K562 (cell line): Measurements from ENCODE around the gene SFTPB.

Experiments used
- ZNF217 ChIP-seq: sonication (generic); formaldehyde crosslinking; IDR thresholded peaks from 2 replicates; pipeline ENCODE4 v1.8.0; 2022; ENCODE audit warnings: mild to moderate bottlenecking, missing genetic modification reagents
- TF ChIP-seq, protein P1 (sequence below): fragments of 200-600 bp; sonication (generic); IDR thresholded peaks from one replicate; pipeline ENCODE4 v1.6.1; 2012; ENCODE audit warnings: mild to moderate bottlenecking, low read depth, low read length, inconsistent platforms

DNA sequence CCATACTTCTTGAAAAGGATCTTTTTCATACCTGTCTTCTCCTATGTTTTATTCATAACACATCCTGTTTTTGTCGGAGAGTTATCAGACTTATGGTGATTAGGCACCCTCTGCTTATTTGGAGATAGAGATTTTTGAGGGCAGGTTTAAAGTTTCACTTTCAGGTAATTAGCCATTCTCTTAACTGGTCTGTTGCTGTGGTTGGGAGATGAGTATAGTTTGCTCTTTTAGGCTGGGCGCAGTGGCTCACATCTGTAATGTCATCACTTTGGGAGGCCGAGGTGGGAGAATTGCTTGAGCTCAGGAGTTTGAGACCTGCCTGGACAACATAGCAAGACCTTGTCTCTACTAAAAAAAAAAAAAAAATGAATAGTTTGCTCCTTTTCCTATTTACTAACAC, 25.3 kb downstream of the SFTPB start:
- no peak for TF ChIP-seq ZNF217 (CRISPR knock-in tag)
- TF ChIP-seq, protein P1, sequence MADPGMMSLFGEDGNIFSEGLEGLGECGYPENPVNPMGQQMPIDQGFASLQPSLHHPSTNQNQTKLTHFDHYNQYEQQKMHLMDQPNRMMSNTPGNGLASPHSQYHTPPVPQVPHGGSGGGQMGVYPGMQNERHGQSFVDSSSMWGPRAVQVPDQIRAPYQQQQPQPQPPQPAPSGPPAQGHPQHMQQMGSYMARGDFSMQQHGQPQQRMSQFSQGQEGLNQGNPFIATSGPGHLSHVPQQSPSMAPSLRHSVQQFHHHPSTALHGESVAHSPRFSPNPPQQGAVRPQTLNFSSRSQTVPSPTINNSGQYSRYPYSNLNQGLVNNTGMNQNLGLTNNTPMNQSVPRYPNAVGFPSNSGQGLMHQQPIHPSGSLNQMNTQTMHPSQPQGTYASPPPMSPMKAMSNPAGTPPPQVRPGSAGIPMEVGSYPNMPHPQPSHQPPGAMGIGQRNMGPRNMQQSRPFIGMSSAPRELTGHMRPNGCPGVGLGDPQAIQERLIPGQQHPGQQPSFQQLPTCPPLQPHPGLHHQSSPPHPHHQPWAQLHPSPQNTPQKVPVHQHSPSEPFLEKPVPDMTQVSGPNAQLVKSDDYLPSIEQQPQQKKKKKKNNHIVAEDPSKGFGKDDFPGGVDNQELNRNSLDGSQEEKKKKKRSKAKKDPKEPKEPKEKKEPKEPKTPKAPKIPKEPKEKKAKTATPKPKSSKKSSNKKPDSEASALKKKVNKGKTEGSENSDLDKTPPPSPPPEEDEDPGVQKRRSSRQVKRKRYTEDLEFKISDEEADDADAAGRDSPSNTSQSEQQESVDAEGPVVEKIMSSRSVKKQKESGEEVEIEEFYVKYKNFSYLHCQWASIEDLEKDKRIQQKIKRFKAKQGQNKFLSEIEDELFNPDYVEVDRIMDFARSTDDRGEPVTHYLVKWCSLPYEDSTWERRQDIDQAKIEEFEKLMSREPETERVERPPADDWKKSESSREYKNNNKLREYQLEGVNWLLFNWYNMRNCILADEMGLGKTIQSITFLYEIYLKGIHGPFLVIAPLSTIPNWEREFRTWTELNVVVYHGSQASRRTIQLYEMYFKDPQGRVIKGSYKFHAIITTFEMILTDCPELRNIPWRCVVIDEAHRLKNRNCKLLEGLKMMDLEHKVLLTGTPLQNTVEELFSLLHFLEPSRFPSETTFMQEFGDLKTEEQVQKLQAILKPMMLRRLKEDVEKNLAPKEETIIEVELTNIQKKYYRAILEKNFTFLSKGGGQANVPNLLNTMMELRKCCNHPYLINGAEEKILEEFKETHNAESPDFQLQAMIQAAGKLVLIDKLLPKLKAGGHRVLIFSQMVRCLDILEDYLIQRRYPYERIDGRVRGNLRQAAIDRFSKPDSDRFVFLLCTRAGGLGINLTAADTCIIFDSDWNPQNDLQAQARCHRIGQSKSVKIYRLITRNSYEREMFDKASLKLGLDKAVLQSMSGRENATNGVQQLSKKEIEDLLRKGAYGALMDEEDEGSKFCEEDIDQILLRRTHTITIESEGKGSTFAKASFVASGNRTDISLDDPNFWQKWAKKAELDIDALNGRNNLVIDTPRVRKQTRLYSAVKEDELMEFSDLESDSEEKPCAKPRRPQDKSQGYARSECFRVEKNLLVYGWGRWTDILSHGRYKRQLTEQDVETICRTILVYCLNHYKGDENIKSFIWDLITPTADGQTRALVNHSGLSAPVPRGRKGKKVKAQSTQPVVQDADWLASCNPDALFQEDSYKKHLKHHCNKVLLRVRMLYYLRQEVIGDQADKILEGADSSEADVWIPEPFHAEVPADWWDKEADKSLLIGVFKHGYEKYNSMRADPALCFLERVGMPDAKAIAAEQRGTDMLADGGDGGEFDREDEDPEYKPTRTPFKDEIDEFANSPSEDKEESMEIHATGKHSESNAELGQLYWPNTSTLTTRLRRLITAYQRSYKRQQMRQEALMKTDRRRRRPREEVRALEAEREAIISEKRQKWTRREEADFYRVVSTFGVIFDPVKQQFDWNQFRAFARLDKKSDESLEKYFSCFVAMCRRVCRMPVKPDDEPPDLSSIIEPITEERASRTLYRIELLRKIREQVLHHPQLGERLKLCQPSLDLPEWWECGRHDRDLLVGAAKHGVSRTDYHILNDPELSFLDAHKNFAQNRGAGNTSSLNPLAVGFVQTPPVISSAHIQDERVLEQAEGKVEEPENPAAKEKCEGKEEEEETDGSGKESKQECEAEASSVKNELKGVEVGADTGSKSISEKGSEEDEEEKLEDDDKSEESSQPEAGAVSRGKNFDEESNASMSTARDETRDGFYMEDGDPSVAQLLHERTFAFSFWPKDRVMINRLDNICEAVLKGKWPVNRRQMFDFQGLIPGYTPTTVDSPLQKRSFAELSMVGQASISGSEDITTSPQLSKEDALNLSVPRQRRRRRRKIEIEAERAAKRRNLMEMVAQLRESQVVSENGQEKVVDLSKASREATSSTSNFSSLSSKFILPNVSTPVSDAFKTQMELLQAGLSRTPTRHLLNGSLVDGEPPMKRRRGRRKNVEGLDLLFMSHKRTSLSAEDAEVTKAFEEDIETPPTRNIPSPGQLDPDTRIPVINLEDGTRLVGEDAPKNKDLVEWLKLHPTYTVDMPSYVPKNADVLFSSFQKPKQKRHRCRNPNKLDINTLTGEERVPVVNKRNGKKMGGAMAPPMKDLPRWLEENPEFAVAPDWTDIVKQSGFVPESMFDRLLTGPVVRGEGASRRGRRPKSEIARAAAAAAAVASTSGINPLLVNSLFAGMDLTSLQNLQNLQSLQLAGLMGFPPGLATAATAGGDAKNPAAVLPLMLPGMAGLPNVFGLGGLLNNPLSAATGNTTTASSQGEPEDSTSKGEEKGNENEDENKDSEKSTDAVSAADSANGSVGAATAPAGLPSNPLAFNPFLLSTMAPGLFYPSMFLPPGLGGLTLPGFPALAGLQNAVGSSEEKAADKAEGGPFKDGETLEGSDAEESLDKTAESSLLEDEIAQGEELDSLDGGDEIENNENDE = no peak
